Epithelial cell of proximal tubule (primary cell): Measurements from ENCODE around the gene FGFBP2. TPM values are rescaled to one million over a fixed set of nuclear protein-coding genes. Genes with fewer than 3 reads are reported as not detected.

Experiments used
- DNase-seq: peaks from one replicate; pipeline ENCODE4 v3.0.0-alpha.2; 2011; ENCODE audit warnings: low read depth
- H3K4me3 ChIP-seq: 2 replicates; pipeline ENCODE4 v1.5.1; 2011; ENCODE audit warnings: low read depth, mild to moderate bottlenecking, low read length
- total RNA-seq: library from RNA; depleted of rRNA; stranded (reverse); fragments of >200 nt; gene quantifications from 2 replicates; pipeline ENCODE4 v1.2.3, GENCODE V29; 2015
- TF ChIP-seq, protein P1 (sequence below): conservative IDR thresholded peaks from 2 replicates; pipeline ENCODE4 v1.5.1; 2012; ENCODE audit warnings: low read depth, mild to moderate bottlenecking, low read length

The FGFBP2 gene
- total RNA-seq, 1 donor from 2014 or later: not detected

DNA sequence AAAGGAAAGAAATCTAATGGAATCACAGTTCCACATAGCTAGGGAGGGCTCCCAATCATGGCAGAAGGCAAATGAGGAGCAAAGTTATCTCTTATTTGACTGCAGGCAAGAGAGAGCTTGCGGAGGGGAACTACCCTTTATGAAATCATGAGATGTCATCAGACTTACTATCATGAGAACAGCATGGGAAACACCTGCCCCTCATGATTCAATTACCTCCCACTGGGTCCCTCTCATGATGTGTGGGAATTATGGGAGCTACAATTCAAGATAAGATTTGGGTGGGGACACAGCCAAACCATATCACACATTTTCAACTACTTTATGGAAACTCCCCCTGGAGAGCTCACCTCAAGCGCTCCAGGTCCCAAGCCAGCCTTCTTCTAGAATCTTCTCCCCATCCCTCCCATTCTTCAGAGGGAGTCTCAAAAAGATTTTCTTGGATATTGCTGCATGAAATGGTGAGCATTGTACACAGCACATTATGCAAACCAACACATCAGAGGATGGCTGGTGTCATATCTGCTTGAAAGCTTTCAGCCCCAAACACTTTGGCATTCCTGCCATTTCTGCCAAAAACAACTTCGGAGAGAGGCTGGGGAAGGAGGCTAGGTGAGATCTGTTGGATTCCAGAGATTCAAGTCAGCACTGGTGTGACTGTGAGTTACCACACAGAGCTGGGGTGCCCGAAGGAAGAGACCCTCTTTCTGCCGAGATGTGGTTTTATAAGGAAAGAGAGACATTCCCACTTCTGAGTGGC, 31.3 kb downstream of the FGFBP2 start:
- H3K4me3 ChIP-seq: no peak overlapping the region
- no peak for DNase-seq
- TF ChIP-seq, protein P1, sequence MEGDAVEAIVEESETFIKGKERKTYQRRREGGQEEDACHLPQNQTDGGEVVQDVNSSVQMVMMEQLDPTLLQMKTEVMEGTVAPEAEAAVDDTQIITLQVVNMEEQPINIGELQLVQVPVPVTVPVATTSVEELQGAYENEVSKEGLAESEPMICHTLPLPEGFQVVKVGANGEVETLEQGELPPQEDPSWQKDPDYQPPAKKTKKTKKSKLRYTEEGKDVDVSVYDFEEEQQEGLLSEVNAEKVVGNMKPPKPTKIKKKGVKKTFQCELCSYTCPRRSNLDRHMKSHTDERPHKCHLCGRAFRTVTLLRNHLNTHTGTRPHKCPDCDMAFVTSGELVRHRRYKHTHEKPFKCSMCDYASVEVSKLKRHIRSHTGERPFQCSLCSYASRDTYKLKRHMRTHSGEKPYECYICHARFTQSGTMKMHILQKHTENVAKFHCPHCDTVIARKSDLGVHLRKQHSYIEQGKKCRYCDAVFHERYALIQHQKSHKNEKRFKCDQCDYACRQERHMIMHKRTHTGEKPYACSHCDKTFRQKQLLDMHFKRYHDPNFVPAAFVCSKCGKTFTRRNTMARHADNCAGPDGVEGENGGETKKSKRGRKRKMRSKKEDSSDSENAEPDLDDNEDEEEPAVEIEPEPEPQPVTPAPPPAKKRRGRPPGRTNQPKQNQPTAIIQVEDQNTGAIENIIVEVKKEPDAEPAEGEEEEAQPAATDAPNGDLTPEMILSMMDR: no peak

DNA sequence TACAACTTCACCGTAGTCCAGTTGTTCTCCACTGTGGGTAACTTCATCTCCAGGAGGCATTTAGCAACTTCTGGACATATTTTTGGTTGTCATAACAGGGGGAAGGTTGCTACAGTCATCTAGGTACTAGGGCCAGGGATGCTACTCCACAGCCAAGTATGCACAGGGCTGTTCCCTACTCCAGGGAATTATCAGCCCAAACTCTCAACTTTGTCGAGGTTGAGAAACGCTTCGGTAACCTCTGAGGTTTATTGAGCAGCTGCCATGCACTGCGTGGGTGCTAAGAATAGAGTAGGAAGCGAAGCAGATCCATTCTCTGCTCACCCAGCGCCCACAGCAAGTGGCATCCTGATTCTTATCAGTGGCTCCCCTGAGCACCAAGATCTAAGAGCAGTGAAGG, 32.7 kb downstream of the FGFBP2 start:
- TF ChIP-seq, protein P1: no peak
- no peak overlapping the region for H3K4me3 ChIP-seq
- no peak for DNase-seq

DNA sequence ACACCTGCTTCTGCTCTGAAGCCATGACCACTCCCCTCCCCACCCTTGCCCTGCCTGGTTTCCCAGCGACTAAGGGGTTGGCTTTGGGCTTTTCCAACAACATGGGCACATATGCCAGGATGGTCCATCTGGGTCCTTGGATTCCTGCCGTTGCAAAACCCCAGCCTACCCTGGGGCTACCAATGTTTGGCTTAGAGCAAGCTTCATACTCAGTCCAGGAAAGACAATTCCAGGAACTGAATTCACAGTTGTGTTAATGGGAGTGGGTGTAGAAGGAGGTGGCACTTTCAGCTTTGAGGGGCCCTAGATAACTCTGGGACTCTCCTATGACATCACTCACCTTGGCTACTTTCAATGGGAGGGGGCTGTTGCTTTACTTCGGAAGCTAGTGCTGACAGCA, 33.4 kb downstream of the FGFBP2 start:
- H3K4me3 ChIP-seq: no peak overlapping the region
- no peak for DNase-seq
- TF ChIP-seq, protein P1: no peak

DNA sequence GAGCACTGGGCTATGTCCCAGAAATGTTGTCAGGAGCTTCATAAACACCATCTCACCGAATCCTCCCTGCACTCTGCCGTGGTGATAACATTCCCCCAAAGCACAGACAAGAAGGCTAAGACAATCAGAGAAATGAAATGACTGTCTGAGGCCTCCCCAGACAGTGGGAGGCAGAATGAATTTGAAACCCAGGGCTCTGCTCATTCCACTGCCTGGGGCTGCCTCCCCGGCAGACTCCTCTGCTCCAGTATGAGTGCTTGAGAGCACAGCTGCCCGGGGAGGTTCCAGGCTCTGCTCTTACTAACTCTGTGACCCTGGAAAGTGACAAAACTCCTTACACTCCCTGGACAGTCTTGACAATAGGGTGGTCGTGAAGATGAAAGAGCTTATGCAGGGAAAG, 34.1 kb downstream of the FGFBP2 start:
- TF ChIP-seq, protein P1: no peak
- DNase-seq: no peak

DNA sequence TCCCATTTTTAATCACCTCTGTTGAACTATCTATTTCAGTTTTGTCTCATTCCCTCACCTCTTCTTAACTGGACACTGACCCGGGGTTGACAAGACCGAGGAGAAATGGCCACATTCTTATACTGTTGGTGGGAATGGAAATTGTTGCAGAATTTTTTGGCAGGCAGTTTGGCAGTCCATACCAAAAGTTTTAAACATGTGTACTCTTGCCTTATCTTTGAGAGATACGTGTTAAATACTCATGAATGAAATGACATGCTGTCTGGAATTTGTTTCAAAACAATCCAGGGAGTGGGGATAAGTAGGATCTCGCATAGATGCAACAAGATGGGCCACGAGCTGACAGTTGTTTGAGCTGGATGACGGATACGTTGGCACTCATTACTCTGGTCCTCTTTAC, 36.5 kb downstream of the FGFBP2 start:
- no peak overlapping the region for H3K4me3 ChIP-seq
- no peak for DNase-seq
- TF ChIP-seq, protein P1: no peak

More for the DNA sequence above, 34.1 kb downstream of the FGFBP2 start:
- no peak overlapping the region for H3K4me3 ChIP-seq

DNA sequence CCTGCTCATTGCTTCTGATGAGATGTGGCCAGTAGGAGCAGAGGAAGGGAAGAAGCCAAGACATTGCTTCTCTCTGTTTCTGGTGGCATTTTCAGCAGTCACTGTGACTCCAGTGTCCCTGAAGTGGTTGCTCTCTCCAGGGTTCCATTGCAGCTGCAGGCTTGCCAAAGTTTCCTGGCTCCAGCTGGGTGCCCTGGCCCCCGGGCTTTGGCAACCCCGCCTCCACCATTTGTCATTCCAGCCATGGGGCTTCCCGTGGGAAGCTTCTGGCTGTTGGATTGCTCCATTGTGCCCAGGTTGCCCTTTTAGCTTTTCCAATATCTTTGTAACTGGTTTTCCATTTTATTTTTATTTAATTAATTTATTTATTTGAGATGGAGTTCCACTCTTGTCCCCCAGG, 37.1 kb downstream of the FGFBP2 start:
- DNase-seq: no peak
- H3K4me3 ChIP-seq: no peak overlapping the region
- TF ChIP-seq, protein P1: no peak

DNA sequence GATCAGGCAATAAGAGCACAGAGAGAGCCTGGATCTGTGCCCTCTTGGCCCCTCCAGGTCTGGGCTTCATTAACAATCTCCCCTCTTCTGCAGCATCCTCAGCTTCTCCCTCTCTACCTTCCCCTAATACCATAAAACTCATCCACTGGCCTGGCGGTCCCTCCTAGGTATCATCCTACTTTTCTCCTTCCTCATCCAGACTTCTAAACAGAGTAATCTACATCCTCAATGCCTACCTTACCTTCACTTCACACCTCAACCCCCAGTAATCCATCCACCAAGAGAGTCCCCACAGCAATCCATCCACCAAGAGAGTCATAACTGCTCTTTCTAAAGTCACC, 41.4 kb downstream of the FGFBP2 start:
- no peak for DNase-seq
- TF ChIP-seq, protein P1: no peak
- no peak overlapping the region for H3K4me3 ChIP-seq
